ENCODE data around the gene PNPLA7.
"Not testable (repeated sequence)": the region's sequence is repeated elsewhere in the genome, so short reads cannot be mapped to it uniquely, and the experiment has no call there.

Gene PNPLA7

GRCh38 chr9:137550231-137550621 lies at the start of gene PNPLA7:
Gene PNPLA7, minus strand, starts transcription at chr9:137550402. Its CDS starts 205 bp downstream, at chr9:137550197.
- DNase-seq = peak; percentile 73

- DNase-seq = no peak
Measured at GRCh38 chr9:137598943-137599342, 48.7 kb upstream of the PNPLA7 start.

- DNase-seq = not testable (repeated sequence)
Measured at GRCh38 chr9:137596577-137596976, 46.4 kb upstream of the PNPLA7 start.

GRCh38 chr9:137593176-137593575 lies 43.0 kb upstream of the PNPLA7 start:
- no peak for DNase-seq

- no peak for DNase-seq
Measured at GRCh38 chr9:137592767-137593166, 42.6 kb upstream of the PNPLA7 start.

GRCh38 chr9:137590469-137591383 lies 40.5 kb upstream of the PNPLA7 start, which contains the start of gene ZMYND19:
Gene ZMYND19, minus strand, starts transcription at chr9:137590512. Its CDS starts 249 bp downstream, at chr9:137590263.
- peak; percentile 93 for DNase-seq

GRCh38 chr9:137590123-137590468 lies 39.9 kb upstream of the PNPLA7 start:
- DNase-seq = no peak

- no peak for DNase-seq
Measured at GRCh38 chr9:137589441-137590122, 39.4 kb upstream of the PNPLA7 start.

GRCh38 chr9:137588891-137589290 lies 38.7 kb upstream of the PNPLA7 start:
- no peak for DNase-seq

- no peak for DNase-seq
Measured at GRCh38 chr9:137588311-137588710, 38.1 kb upstream of the PNPLA7 start.

GRCh38 chr9:137586854-137587253 lies 36.7 kb upstream of the PNPLA7 start:
- DNase-seq = no peak

- no peak for DNase-seq
Measured at GRCh38 chr9:137583957-137584356, 33.8 kb upstream of the PNPLA7 start.

- no peak for DNase-seq
Measured at GRCh38 chr9:137583347-137583746, 33.1 kb upstream of the PNPLA7 start.

- no peak for DNase-seq
Measured at GRCh38 chr9:137582286-137582860, 32.2 kb upstream of the PNPLA7 start.

GRCh38 chr9:137581361-137582285 lies 31.4 kb upstream of the PNPLA7 start:
- DNase-seq = no peak

- DNase-seq = no peak
Measured at GRCh38 chr9:137580954-137581322, 30.7 kb upstream of the PNPLA7 start.

- no peak for DNase-seq
Measured at GRCh38 chr9:137580209-137580953, 30.2 kb upstream of the PNPLA7 start.

GRCh38 chr9:137579259-137579604 lies 29.0 kb upstream of the PNPLA7 start:
- no peak for DNase-seq

GRCh38 chr9:137578518-137579258 lies 28.5 kb upstream of the PNPLA7 start, which contains the start of gene DPH7:
Gene DPH7, minus strand, starts transcription at chr9:137578925. Its CDS starts 148 bp downstream, at chr9:137578777.
- peak; percentile 98 for DNase-seq

- DNase-seq = no peak
Measured at GRCh38 chr9:137575716-137576411, 25.7 kb upstream of the PNPLA7 start.

GRCh38 chr9:137575364-137575715 lies 25.1 kb upstream of the PNPLA7 start:
- no peak for DNase-seq
